Testis (tissue), 2 donors: ENCODE data around the gene C3orf49.

ENCODE experiments used
- POLR2A ChIP-seq: fragments of 450-650 bp; IDR thresholded peaks from one replicate; pipeline ENCODE4 v1.6.1; 2017; ENCODE audit warnings: antibody characterized with exemption, mild to moderate bottlenecking, moderate library complexity
- TF ChIP-seq, protein P1 (sequence below), 3 experiments: fragments of 450-650 bp in 2 of 3; fragments of 200-600 bp in 1 of 3; sonication (generic) in 1 of 3; IDR thresholded peaks; one replicate each; pipeline ENCODE4 v1.5.1; 2016 to 2019; ENCODE audit warnings: antibody characterized with exemption in 3 of 3, mild to moderate bottlenecking in 2 of 3, moderate library complexity in 1 of 3

DNA sequence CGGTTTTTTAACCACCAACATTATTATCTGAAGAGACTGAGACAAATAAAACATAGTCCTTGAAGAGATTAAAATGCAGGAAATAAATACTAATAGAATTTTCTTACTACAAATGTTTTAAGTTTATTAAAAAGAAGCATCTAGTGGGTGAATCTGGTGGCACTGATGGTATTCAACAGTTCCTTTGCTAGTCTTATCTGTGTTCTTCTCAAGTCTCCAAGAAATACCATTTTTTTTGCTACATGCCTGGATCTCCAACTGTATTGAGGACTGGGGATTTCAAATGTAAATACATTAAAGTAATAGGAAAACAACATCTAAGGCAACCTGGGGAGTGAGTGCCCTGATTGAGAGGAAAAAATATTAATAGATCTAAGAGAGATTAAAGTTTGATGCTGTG, 22.6 kb downstream of the C3orf49 start:
- TF ChIP-seq, protein P1, sequence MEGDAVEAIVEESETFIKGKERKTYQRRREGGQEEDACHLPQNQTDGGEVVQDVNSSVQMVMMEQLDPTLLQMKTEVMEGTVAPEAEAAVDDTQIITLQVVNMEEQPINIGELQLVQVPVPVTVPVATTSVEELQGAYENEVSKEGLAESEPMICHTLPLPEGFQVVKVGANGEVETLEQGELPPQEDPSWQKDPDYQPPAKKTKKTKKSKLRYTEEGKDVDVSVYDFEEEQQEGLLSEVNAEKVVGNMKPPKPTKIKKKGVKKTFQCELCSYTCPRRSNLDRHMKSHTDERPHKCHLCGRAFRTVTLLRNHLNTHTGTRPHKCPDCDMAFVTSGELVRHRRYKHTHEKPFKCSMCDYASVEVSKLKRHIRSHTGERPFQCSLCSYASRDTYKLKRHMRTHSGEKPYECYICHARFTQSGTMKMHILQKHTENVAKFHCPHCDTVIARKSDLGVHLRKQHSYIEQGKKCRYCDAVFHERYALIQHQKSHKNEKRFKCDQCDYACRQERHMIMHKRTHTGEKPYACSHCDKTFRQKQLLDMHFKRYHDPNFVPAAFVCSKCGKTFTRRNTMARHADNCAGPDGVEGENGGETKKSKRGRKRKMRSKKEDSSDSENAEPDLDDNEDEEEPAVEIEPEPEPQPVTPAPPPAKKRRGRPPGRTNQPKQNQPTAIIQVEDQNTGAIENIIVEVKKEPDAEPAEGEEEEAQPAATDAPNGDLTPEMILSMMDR (IDR thresholded peaks at IDR 0.05) = no peak
- no peak for TF ChIP-seq POLR2A
